Brain microvascular endothelial cell (primary cell): ENCODE measurements around the gene CHST11.

Experiments used
- DNase-seq: peaks from one replicate; pipeline ENCODE4 v3.0.0-alpha.2; 2020
- H3K27ac ChIP-seq: fragments of 250-450 bp; sonication (Bioruptor Pico); 2 replicates; pipeline ENCODE4 v1.5.1; 2020; ENCODE audit warnings: mild to moderate bottlenecking, moderate library complexity
- H3K27me3 ChIP-seq: fragments of 250-450 bp; sonication (Bioruptor Pico); replicated peaks from 2 replicates; pipeline ENCODE4 v1.5.1; 2020; ENCODE audit warnings: mild to moderate bottlenecking
- H3K36me3 ChIP-seq: fragments of 250-450 bp; sonication (Bioruptor Pico); replicated peaks from 2 replicates; pipeline ENCODE4 v1.5.1; 2020; ENCODE audit warnings: mild to moderate bottlenecking
- H3K4me3 ChIP-seq: 2 replicates; pipeline ENCODE4 v1.5.1; 2011; ENCODE audit warnings: low read depth, mild to moderate bottlenecking, control low read depth, low read length, moderate library complexity
- in situ Hi-C: cut with HindIII; loops from 2 replicates; pipeline ENCODE4 v1.10.0; 2017; ENCODE audit warnings: low sequenced_read_pairs, low pct_ligation_motif_present
- TF ChIP-seq, protein P1 (sequence below): IDR thresholded peaks from 2 replicates; pipeline ENCODE4 v1.5.1; 2011; ENCODE audit warnings: low read depth, mild to moderate bottlenecking, moderate library complexity, low read length, control low read depth, inconsistent platforms; ENCODE audit errors: missing control alignments

Gene CHST11

DNA sequence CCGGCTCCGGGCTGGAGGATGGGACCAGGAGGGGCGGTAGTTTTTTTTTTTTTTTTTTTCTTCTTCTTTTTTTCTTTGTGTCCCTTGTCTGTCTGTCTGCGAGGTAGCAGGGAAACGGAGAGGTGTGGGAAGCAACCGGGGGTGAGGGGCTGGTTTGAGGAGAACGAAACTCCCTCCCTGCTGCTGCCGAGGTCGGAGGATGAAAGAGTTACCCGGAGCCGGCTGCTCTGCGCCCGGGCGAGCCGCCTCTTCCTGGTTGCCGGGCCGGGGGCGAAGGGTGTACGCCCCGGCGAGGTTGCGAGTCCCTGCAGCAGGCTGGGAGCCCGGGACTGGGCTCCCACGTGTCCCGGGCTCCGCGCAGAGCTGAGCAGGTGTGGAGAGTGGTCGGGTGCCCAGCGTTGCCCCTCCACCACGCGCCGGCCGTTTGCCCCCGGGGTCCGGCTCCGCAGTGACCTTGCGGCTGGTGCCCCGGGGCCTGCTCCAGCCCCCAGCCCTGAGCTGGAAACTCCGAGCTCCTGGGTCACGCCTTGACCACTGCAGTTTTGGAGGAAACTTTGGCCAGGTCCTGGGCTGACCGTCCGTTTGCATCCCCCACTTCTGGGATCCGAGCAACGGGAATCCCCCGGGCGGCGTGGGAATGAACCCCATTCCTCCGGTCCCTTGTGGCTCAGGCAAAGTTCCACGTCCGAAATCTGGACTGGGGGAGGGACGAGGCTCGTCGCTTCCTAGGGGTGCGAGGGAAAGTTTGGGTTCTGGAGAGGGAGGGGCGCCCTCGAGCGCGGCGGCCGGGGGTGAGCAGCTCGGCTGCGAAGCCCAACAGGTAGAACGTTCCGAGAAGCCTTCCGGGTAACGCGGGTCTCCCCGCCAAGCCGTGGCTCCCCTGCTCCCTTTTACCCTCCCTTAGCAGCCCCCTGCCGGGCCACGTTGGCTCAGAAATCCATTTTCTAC lies 1.3 kb downstream of the CHST11 start:
- in situ Hi-C loops = no loop called here
- Histone ChIP-seq H3K27me3 (no peaks in the 10 kb centered on the region), H3K4me3 (peak overlapping the region; percentile 91), H3K36me3 (no peaks in the 10 kb centered on the region), H3K27ac (peak overlapping the region; percentile 55)
- DNase-seq = no peak
- TF ChIP-seq, protein P1, sequence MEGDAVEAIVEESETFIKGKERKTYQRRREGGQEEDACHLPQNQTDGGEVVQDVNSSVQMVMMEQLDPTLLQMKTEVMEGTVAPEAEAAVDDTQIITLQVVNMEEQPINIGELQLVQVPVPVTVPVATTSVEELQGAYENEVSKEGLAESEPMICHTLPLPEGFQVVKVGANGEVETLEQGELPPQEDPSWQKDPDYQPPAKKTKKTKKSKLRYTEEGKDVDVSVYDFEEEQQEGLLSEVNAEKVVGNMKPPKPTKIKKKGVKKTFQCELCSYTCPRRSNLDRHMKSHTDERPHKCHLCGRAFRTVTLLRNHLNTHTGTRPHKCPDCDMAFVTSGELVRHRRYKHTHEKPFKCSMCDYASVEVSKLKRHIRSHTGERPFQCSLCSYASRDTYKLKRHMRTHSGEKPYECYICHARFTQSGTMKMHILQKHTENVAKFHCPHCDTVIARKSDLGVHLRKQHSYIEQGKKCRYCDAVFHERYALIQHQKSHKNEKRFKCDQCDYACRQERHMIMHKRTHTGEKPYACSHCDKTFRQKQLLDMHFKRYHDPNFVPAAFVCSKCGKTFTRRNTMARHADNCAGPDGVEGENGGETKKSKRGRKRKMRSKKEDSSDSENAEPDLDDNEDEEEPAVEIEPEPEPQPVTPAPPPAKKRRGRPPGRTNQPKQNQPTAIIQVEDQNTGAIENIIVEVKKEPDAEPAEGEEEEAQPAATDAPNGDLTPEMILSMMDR = peak; percentile 30

DNA sequence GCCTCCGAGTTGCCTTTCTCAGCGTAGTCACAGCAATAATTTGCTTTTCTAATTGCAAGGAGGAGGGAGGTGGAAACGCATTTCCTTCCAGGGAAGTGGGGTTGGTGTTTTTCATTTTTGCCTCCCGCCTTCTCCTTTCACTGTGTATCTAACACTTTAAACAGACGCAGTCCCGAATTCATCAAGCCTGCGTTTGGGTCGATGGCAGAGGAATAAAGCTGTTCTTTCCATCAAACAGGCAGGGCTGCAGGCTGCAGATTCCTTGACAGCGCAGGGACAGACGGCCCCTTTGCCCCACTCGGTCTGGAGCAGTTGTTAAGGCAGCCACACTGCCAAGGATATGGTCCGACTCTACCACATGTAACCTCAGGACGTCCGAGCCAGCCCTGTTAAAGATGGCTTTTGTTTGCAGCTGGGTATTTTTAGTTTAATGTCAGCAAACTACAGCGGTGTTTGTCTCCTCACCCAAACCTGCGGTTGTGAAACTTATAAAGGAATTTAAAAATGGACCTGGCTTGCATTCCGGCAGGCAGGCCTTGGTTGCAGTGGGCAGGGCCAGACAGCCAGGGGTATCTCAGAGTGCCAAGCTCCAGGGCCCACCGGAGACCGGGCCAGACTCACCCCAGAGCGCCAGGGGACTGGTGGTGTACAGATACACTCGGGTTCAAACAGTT lies 2.1 kb downstream of the CHST11 start:
- no peaks in the 10 kb centered on the region for H3K36me3 ChIP-seq
- DNase-seq = no peak
- H3K4me3 ChIP-seq = peak overlapping the region; percentile 91
- in situ Hi-C loops = no loop called here
- H3K27me3 ChIP-seq = no peaks in the 10 kb centered on the region
- H3K27ac ChIP-seq = peak overlapping the region; percentile 55
- TF ChIP-seq, protein P1 = no peak

DNA sequence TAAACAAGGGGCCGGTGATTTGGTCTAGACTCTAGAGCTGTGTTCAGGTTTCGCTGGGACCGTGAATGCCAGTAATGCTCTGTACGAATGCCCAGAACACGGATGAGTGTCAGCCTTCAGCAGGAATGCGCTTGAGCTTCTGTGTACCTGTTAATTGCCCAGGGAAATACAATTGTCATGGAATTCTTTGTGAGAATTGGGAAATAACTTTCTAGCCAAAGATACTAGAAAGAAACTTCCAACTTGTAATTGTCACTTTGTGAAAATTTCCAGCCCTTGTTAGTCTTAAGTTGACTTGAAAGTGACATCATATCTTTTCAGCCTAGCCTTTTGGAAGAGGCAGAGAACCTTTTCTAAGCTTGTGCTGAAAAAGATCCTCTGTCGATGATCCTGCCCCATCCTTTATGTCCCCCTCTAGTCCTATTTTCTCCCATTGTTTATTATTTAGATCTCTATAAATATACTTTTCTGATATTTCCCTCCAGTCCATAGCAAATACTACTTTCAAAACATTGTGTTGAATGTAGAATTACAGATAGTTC lies 2.7 kb downstream of the CHST11 start:
- DNase-seq = no peak
- Histone ChIP-seq H3K27ac (peak overlapping the region; percentile 55), H3K27me3 (no peaks in the 10 kb centered on the region), H3K4me3 (peak overlapping the region; percentile 91), H3K36me3 (no peaks in the 10 kb centered on the region)
- in situ Hi-C loops = no loop called here
- TF ChIP-seq, protein P1 = no peak

DNA sequence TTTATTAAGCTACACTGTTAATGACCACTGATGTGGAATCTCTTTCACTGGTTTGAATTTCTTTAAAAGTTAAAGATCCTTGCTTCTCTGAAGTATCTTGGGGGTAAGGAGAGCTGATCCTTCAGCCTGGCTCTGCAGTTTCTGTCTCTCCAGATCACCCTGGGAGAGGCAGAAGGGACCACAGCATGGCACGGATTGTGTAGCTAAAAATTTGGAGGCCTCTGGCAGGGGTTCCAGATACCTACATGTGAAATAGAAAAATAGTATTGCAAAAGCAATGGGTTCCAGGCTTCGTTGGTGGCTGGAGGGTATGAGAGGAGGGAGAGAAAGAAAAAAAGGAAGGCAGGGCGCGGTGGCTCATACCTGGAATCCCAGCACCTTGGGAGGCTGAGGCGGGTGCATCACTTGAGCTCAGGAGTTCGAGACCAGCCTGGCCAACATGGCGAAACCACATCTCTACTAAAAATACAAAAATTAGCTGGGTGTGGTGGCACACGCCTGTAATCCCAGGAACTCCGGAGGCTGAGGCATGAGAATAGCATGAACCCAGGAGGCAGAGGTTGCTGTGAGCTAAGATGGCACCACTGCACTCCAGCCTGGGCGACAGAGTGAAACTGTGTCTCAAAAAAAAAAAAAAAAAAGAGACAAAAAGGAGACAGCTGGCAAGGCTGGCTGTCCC lies 3.4 kb downstream of the CHST11 start:
- no peak overlapping the region for H3K4me3 ChIP-seq
- in situ Hi-C loops = no loop called here
- no peaks in the 10 kb centered on the region for H3K36me3 ChIP-seq
- no peak for DNase-seq
- no peaks in the 10 kb centered on the region for H3K27me3 ChIP-seq
- TF ChIP-seq, protein P1 = no peak
- H3K27ac ChIP-seq = no peak overlapping the region

DNA sequence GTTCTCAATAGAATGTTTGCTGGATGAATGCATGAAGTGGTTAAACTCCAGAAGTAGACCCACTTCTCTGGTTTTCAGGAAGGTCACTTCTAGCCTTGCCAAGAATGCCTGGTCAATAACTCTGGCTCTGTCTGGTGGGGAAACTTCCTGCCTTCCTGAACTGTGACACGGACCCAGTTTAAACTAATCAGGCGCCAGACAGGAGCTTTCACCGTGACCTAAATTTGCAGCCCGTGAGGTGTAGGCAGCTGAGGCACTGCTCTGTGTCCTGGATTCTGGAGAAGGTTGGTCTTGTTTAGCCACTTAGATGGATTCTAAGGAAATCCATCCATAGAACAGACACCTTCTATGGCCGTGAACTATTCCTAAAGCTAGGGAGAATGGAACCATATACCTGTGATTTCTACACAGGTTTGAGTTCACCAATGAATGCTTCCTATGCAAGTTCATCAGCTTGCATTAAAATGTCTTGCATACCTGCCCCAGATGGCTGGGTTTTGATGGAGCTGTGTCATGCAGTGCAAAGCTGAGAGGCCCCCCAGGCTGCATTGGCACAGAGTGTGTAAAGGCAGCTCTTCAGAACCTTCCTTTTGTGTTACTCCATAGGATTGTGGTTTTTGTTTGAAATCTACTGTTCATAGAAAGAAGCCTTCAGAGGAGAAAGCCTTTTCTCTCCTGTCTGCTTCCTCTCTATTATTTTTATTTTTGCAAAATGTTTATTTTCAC lies 4.4 kb downstream of the CHST11 start:
- Histone ChIP-seq H3K36me3 (no peaks in the 10 kb centered on the region), H3K27ac (no peak overlapping the region), H3K4me3 (no peak overlapping the region), H3K27me3 (no peaks in the 10 kb centered on the region)
- TF ChIP-seq, protein P1 = no peak
- in situ Hi-C loops = no loop called here
- DNase-seq = no peak
